CD4-positive, alpha-beta memory T cell (primary cell): ENCODE measurements around the gene SIGMAR1. TPM values are rescaled to one million over a fixed set of nuclear protein-coding genes. Genes with fewer than 3 reads are reported as not detected.

Experiments
- CTCF ChIA-PET: fragments of 350-600 bp; sonication (Branson Sonifier 250); formaldehyde crosslinking; loops from one replicate; lab custom pipeline; 2021; ENCODE audit warnings: inconsistent platforms; ENCODE audit not compliant: partially characterized antibody; lab: Charles Lee
- POLR2A ChIA-PET: fragments of 350-600 bp; sonication (Branson Sonifier 250); formaldehyde crosslinking; loops from one replicate; lab custom pipeline; 2021; ENCODE audit not compliant: partially characterized antibody; lab: Charles Lee
- DNase-seq, 5 donors: peaks; one replicate each; pipeline versions ENCODE4 v3.0.0 to v3.0.0-alpha.2; 2020 to 2022; ENCODE audit warnings: mixed read lengths in 1 of 5
- H3K27ac ChIP-seq: one replicate; pipeline ENCODE4 v1.7.0; 2013; ENCODE audit warnings: low read depth, low read length
- H3K27me3 ChIP-seq: 2 replicates; pipeline ENCODE4 v1.7.0; 2013; ENCODE audit warnings: mild to moderate bottlenecking, low read length, moderate library complexity; ENCODE audit not compliant: insufficient read depth
- H3K36me3 ChIP-seq: 2 replicates; pipeline ENCODE4 v1.7.0; 2013; ENCODE audit warnings: mild to moderate bottlenecking, low read length, moderate library complexity; ENCODE audit not compliant: insufficient read depth
- H3K4me1 ChIP-seq: 2 replicates; pipeline ENCODE4 v1.7.0; 2013; ENCODE audit warnings: mild to moderate bottlenecking, low read length, moderate library complexity; ENCODE audit not compliant: insufficient read depth
- H3K4me3 ChIP-seq, 2 donors: one replicate each; pipeline ENCODE4 v1.7.0; 2013; ENCODE audit warnings: low read length in 2 of 2, mild to moderate bottlenecking in 1 of 2
- H3K9me3 ChIP-seq, 2 donors: one replicate each; pipeline ENCODE4 v1.7.0; 2013; ENCODE audit warnings: low read length in 2 of 2, control low read depth in 1 of 2; ENCODE audit not compliant: control insufficient read depth in 1 of 2
- H3K27ac Mint-ChIP-seq, 7 donors: one replicate each; pipeline ENCODE4 v1.8.0; 2020 to 2021; ENCODE audit warnings: mixed read lengths in 7 of 7, mild to moderate bottlenecking in 6 of 7, inconsistent platforms in 3 of 7, moderate library complexity in 3 of 7
- H3K27me3 Mint-ChIP-seq, 2 donors: one replicate each; pipeline ENCODE4 v1.8.0; 2020 to 2021; ENCODE audit warnings: mixed read lengths in 2 of 2
- H3K36me3 Mint-ChIP-seq, 2 donors: one replicate each; pipeline ENCODE4 v1.8.0; 2020 to 2021; ENCODE audit warnings: mixed read lengths in 2 of 2, inconsistent platforms in 1 of 2, mild to moderate bottlenecking in 1 of 2
- H3K4me1 Mint-ChIP-seq, 4 donors: one replicate each; pipeline ENCODE4 v1.8.0; 2020 to 2021; ENCODE audit warnings: mixed read lengths in 4 of 4, mild to moderate bottlenecking in 1 of 4
- H3K4me3 Mint-ChIP-seq, 8 donors: one replicate each; pipeline ENCODE4 v1.8.0; 2020 to 2021; ENCODE audit warnings: mixed read lengths in 8 of 8, mild to moderate bottlenecking in 7 of 8, moderate library complexity in 6 of 8, inconsistent platforms in 3 of 8
- H3K9me3 Mint-ChIP-seq, 8 donors: one replicate each; pipeline ENCODE4 v1.8.0; 2020 to 2021; ENCODE audit warnings: mixed read lengths in 8 of 8, mild to moderate bottlenecking in 5 of 8, inconsistent platforms in 3 of 8, moderate library complexity in 1 of 8
- intact Hi-C: fragments of 100-400 bp; cut with micrococcal nuclease; formaldehyde crosslinking; loops from one replicate; pipeline ENCODE4 v1.15.1; 2023
- polyA plus RNA-seq, 2 donors: library from polyadenylated mRNA; unstranded; fragments of 300-500 nt; fragmentation: Illumina TruSeq; gene quantifications; one replicate each; pipeline ENCODE4 v1.2.3, GENCODE V29; 2021
- total RNA-seq, 2 experiments: library from RNA; stranded (reverse); gene quantifications; one replicate each; pipeline ENCODE4 v1.2.3, GENCODE V29; 2021

SIGMAR1 gene
- total and polyA plus RNA-seq, 4 experiments from 2014 or later = 56.1 to 193 (median 92.6) TPM

DNA sequence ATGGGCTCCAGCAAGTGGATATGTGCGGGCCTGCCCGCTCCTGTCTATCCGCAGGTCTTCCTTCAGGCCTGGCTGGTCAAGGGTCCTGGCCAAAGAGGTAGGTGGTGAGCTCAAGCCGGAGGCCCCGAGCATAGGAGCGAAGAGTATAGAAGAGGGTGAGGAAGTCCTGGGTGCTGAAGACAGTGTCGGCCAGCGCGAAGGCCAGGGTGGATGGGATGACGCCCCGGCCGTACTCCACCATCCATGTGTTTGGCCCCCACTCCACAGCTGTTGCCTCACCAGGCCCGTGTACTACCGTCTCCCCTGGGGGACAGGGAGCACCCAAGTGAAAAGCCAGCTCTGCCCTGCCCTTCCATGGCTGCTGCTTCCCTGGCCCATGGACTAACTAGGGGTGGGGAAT is 2.0 kb downstream of the SIGMAR1 start:
- H3K27me3 Mint-ChIP-seq = no peaks in the 10 kb centered on the region
- Histone ChIP-seq H3K4me3 (no peak overlapping the region), H3K4me1 (peaks cover 38% of the 10 kb centered on the region), H3K36me3 (no peaks in the 10 kb centered on the region), H3K27me3 (no peaks in the 10 kb centered on the region), H3K9me3 (no peaks in the 10 kb centered on the region), H3K27ac (no peak overlapping the region)
- intact Hi-C loops = loop anchor here (5.0 kb wide), 2 partner anchors 33 to 258 kb away; partner anchors contain the start of gene MYORG
- no peak for DNase-seq
- H3K4me1 Mint-ChIP-seq = peaks cover 22 to 55% (median 34%) of the 10 kb centered on the region in 4 donors
- peaks cover 6 to 13% of the 10 kb centered on the region in 2 donors for H3K36me3 Mint-ChIP-seq
- ChIA-PET POLR2A (interaction anchor here (2.7 to 22.1 kb wide), 5 partner anchors 10 to 24 kb away, joined by 12 to 484 read pairs (median 106); partner anchors contain the start of genes CCL27, DCTN3, GALT and IL11RA), CTCF (interaction anchor here (0.8 to 10.5 kb wide), 12 partner anchors 11 to 257 kb away, joined by 3 to 235 read pairs (median 20); partner anchors contain the start of genes CCL27, DCTN3, GALT and RPP25L)
- H3K9me3 Mint-ChIP-seq = no peaks in the 10 kb centered on the region
- H3K4me3 Mint-ChIP-seq = peak overlapping the region; percentile 8 to 81 (median 58)
- H3K27ac Mint-ChIP-seq = peak overlapping the region in 4 of 7 donors; percentile 18 to 77 (median 66)

DNA sequence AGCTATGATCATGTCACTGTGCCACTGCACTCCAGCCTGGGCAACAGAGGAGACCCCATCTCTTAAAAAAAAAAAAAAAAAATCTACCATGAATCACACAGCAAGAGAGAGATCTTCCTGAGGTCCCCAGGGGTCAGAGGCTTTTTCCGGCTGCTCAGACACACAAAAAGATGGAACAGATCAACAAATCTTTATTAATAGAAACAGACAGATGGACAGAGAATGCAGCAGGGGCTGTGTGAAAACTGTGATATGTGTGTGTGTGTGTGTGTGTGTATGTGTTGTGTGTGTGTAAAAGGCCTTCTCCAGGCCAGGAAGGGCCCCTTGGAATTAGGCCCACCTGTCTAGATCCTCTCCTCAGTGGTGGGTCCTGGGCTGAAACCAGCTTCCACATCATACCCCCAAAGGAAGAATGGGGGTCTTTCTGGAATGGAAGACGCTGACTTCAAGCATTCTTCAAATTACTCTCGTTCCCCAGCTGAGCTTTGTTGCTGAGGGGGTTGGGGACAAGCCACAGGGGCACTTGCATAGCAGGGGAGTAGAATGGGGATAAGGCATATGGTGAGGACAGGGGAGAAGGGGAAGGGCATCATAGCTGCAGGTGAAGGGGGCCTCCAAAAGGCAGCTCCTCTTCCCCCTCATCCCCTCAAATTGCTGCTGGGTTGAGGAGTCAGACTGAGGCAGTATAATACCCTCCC is 2.9 kb downstream of the SIGMAR1 start:
- CTCF ChIA-PET = interaction anchor here (0.6 to 10.5 kb wide), 29 partner anchors 9 to 238 kb away, joined by 3 to 235 read pairs (median 5); partner anchors contain the start of genes CCL27, DCTN3, GALT and RPP25L
- Histone ChIP-seq H3K4me3 (no peak overlapping the region), H3K4me1 (peaks cover 38% of the 10 kb centered on the region), H3K9me3 (no peaks in the 10 kb centered on the region), H3K36me3 (no peaks in the 10 kb centered on the region), H3K27ac (no peak overlapping the region), H3K27me3 (no peaks in the 10 kb centered on the region)
- POLR2A ChIA-PET = interaction anchor here (1.6 to 22.1 kb wide), 6 partner anchors 12 to 25 kb away, joined by 6 to 484 read pairs (median 72); partner anchors contain the start of genes CCL27, DCTN3, GALT and IL11RA
- H3K4me3 Mint-ChIP-seq = peak overlapping the region in 1 of 8 donors; percentile 47
- DNase-seq = no peak
- peak overlapping the region in 3 of 7 donors; percentile 4 to 53 (median 27) for H3K27ac Mint-ChIP-seq
- H3K4me1 Mint-ChIP-seq = peaks cover 22 to 63% (median 38%) of the 10 kb centered on the region in 4 donors
- intact Hi-C loops = loop anchor here (1.0 to 5.0 kb wide), 8 partner anchors 22 to 257 kb away; partner anchors contain the start of genes DNAI1, ENHO, FAM219A and MYORG
- no peaks in the 10 kb centered on the region for H3K27me3 Mint-ChIP-seq
- peaks cover 0 to 2% (median 0%) of the 10 kb centered on the region in 8 donors for H3K9me3 Mint-ChIP-seq
- peaks cover 6 to 13% of the 10 kb centered on the region in 2 donors for H3K36me3 Mint-ChIP-seq

DNA sequence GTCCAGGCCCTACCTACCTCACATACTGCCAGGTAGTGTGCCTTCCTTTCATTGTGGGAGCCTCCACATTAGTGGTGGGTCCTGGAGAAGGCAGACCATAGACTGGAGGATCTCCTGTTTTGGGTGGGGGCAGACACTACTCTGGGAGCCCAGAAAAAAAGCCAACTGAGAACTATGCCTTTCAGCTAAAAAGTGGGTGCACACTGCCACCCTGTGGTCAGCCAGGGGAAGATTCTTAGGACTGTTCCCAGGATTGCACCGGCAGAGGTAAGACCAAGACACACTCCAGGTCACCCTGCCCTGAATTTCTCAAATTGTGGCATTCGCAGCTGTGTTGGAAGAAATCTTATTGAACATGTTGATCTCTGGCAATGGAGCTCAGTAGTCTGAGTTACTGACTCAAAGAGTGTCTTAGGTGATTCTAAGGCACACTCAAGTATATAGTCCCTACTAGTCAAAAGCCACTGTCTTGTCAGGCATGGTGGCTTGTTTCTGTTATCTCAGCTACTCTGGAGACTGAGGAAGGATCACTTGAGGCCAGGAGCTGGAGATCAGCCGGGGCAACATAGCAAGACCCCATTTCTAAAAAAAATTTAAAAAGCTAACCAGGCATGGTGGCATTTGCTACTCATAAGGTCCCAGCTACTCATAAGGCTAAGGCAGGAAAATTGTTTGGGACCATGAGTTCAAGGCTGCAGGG is 3.6 kb downstream of the SIGMAR1 start:
- Mint-ChIP-seq H3K9me3 (peaks cover 0 to 2% (median 0%) of the 10 kb centered on the region in 8 donors), H3K27me3 (peaks cover 4 to 5% of the 10 kb centered on the region in 2 donors), H3K4me3 (peak overlapping the region in 3 of 8 donors; percentile 64 to 67 (median 64)), H3K27ac (peak overlapping the region in 4 of 7 donors; percentile 57 to 74 (median 58)), H3K4me1 (peaks cover 26 to 70% (median 40%) of the 10 kb centered on the region in 4 donors), H3K36me3 (peaks cover 6 to 13% of the 10 kb centered on the region in 2 donors)
- CTCF ChIA-PET = interaction anchor here (0.6 to 10.5 kb wide), 28 partner anchors 9 to 237 kb away, joined by 3 to 235 read pairs (median 6); partner anchors contain the start of genes CCL27, DCTN3, GALT and RPP25L
- H3K36me3 ChIP-seq = no peaks in the 10 kb centered on the region
- peak; percentile 69 to 78 (median 73) for DNase-seq
- H3K27me3 ChIP-seq = peaks cover 5% of the 10 kb centered on the region
- peaks cover 43% of the 10 kb centered on the region for H3K4me1 ChIP-seq
- H3K9me3 ChIP-seq = no peaks in the 10 kb centered on the region
- H3K4me3 ChIP-seq = no peak overlapping the region
- intact Hi-C loops = loop anchor here (1.0 to 5.0 kb wide), 6 partner anchors 22 to 197 kb away; partner anchors contain the start of genes DNAI1, ENHO, FAM219A and RPP25L
- no peak overlapping the region for H3K27ac ChIP-seq
- POLR2A ChIA-PET = interaction anchor here (1.0 to 22.1 kb wide), 7 partner anchors 11 to 26 kb away, joined by 4 to 484 read pairs (median 39); partner anchors contain the start of genes CCL27, DCTN3, GALT and IL11RA

DNA sequence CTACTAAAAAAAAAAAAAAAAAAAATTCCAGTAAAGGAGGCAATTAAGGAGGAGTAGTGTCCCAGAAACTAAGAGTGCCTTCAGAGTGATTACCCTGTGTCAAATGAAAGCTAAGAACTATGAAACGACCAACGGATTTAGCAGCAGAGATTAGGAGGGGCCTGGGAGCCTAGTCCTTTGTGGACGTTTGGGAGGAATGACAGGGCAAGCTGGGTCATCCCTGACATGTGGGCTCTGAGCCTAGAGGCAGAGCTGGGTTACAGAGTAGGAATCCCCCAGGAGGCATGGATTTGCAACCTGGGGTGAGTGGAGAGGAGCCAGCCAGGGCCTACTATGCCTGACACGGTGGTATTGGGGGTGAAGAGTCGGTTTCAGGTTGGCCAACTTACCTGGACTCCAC is 4.4 kb downstream of the SIGMAR1 start:
- Histone ChIP-seq H3K4me3 (no peak overlapping the region), H3K27ac (no peak overlapping the region), H3K27me3 (peaks cover 12% of the 10 kb centered on the region), H3K36me3 (no peaks in the 10 kb centered on the region), H3K4me1 (peaks cover 42% of the 10 kb centered on the region), H3K9me3 (no peaks in the 10 kb centered on the region)
- Mint-ChIP-seq H3K4me3 (no peak overlapping the region), H3K4me1 (peaks cover 24 to 69% (median 38%) of the 10 kb centered on the region in 4 donors), H3K27me3 (peaks cover 8 to 10% of the 10 kb centered on the region in 2 donors), H3K9me3 (peaks cover 0 to 2% (median 0%) of the 10 kb centered on the region in 8 donors), H3K36me3 (peaks cover 6 to 13% of the 10 kb centered on the region in 2 donors), H3K27ac (no peak overlapping the region)
- intact Hi-C loops = loop anchor here (5.0 kb wide), 1 partner anchor 111 kb away; the partner anchor contains the start of gene ENHO
- no peak for DNase-seq
- ChIA-PET POLR2A (interaction anchor here (1.0 to 22.1 kb wide), 7 partner anchors 10 to 26 kb away, joined by 4 to 484 read pairs (median 39); partner anchors contain the start of genes CCL27, DCTN3, GALT and IL11RA), CTCF (interaction anchor here (0.8 to 10.5 kb wide), 17 partner anchors 8 to 236 kb away, joined by 3 to 235 read pairs (median 14); partner anchors contain the start of genes CCL27, DCTN3, GALT and RPP25L)

DNA sequence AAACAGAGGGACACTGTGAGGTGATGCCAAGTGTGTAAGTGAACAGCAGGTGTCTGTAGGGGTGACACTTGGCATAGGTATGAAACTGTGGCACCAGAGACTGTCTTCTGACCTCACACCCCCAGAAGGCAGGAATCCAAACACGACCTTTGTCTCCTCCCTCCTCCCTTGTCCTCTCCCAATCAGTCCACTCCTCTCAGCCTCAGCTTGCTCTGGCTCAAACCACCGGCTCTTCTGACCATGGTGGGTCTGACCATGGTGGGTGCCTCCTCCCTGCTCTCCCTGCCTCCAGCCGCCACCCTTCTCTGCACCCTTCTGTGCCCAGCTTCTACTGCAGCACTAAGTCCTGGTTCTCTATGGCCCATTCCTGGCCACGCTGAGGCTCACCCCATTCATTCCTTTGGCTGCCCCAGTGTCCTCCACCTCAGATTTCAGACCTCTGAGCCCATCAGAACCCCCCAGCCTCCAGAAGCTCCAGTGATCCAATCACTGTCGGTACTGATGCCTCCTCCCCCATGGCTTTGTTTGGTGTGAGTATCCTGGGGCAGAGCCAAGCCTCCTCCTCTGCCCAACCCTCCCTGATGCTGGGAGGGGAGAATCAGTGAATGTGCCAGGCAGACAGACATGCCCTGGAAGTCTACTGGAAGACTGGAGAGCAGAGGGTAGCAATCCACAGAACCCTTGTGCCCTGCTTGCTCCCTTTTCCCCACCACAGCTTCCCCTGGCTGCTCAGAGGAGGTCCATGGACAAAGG is 7.0 kb downstream of the SIGMAR1 start:
- intact Hi-C loops = loop anchor here (5.0 kb wide), 1 partner anchor 108 kb away; the partner anchor contains the start of gene ENHO
- peaks cover 24 to 27% of the 10 kb centered on the region in 2 donors for H3K27me3 Mint-ChIP-seq

More for the DNA sequence above, 7.0 kb downstream of the SIGMAR1 start:
- H3K4me3 Mint-ChIP-seq = peak overlapping the region in 4 of 8 donors; percentile 4 to 63 (median 40)
- no peak for DNase-seq
- Histone ChIP-seq H3K4me3 (no peak overlapping the region), H3K9me3 (no peaks in the 10 kb centered on the region), H3K4me1 (peaks cover 25% of the 10 kb centered on the region), H3K36me3 (no peaks in the 10 kb centered on the region), H3K27ac (no peak overlapping the region), H3K27me3 (peaks cover 35% of the 10 kb centered on the region)
- H3K27ac Mint-ChIP-seq = peak overlapping the region in 3 of 7 donors; percentile 25 to 50 (median 35)
- CTCF ChIA-PET = interaction anchor here (0.8 to 10.5 kb wide), 3 partner anchors 8 to 16 kb away, joined by 3 to 235 read pairs (median 4); partner anchors contain the start of genes GALT and RPP25L
- POLR2A ChIA-PET = interaction anchor here (1.6 kb wide), 2 partner anchors 10 to 13 kb away, joined by 4 to 5 read pairs; partner anchors contain the start of gene DCTN3
- H3K4me1 Mint-ChIP-seq = peaks cover 16 to 54% (median 23%) of the 10 kb centered on the region in 4 donors
- H3K9me3 Mint-ChIP-seq = peaks cover 0 to 3% (median 0%) of the 10 kb centered on the region in 8 donors
- peaks cover 3 to 7% of the 10 kb centered on the region in 2 donors for H3K36me3 Mint-ChIP-seq
